GM19043 (cell line): ENCODE data around the gene LPP.

Source experiments
- ATAC-seq: cut with Tn5 transposase; IDR thresholded peaks from one replicate; pipeline ENCODE4 v1.9.1; 2021; ENCODE audit warnings: low read depth; ENCODE audit not compliant: unreplicated experiment

Gene LPP

GRCh38 chr3:188194332-188194731 is 40.4 kb downstream of the LPP start:
- ATAC-seq = no peak

- no peak for ATAC-seq
Measured at GRCh38 chr3:188196232-188196990, 42.5 kb downstream of the LPP start.

DNA sequence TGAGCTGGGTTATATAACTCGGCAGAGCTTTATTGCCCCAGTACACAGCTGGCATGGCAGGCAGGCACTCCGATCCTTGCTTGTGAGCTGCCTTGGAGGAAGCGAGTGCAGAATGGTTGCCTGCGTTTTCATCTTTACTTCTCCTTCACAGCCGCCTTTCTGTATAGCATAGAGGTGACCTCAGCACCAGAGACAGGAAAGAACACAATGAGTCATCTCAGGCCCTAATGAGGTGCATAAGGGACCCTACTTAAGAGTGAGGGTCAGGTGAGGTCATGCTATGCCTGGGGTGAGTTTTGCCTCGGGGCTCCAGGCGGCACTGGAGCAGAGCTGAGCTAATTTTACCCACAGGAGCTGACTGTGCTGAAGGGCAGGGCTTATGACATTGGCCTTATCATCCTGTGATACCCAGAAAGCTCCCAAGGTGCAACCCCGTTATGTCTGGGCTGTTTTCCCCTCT is 43.5 kb downstream of the LPP start:
- no peak for ATAC-seq

DNA sequence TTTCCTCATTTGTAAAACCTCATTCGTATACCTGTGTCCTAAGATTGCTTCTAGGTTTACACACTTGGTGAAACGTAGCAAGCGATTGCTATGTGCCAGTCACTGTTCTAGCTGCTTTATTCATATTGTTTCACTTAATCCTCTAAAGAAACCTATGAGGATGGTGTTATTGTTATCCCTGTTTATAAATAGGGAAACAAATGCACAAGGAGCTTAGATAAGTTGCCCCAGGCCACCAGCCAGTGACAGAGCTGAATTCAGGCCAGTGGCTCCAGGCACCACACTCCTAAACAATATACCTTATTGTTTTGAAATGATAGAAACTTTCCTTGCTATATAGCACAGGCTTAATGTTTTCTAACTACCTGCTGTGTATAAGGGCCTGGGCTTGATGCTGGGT is 44.0 kb downstream of the LPP start:
- no peak for ATAC-seq

DNA sequence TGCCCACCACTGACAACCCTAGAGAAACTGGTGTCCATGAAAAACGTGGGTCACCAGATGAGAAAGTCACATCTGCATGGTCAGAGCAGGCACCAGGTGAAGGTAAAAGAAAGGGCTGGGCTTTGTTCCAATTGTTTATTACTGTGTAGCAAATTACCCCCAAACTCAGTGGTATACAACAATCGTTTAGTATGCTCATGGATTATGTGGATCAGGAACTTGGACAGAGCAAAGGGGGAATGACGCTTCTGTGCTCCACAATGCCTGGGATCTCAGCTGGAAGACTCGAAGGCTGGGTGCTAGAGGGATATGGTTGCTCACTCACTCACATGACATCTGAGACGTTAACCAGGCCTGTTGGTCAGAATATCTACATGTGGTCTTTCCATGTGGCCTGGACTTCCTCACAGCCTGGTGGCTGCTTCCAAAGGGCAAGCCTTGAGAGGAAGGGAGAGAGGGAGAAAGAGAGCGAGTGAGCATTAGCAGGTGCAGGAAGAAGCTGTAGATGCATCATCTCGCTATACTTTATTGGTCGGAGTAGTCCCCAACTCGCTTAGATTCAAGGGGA is 44.9 kb downstream of the LPP start:
- no peak for ATAC-seq

DNA sequence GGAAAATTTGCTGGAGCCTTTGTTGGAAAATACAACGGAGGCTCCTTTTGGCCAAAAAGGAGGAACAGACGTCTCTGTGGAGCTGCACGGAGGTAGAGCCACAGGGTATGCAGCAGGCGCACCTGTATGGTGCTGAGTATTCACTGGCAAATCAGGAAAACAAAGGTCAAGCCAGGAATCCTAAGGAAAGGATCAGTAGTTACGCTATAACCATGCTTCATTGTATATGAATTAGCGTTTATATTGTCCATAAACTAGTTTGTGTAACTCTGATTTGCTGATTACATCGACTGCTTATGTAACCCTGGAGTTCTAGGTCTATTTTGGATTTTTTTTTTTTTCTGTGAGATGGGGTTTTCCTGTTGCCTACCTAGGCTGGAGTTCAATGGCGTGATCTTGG is 45.4 kb downstream of the LPP start:
- no peak for ATAC-seq

DNA sequence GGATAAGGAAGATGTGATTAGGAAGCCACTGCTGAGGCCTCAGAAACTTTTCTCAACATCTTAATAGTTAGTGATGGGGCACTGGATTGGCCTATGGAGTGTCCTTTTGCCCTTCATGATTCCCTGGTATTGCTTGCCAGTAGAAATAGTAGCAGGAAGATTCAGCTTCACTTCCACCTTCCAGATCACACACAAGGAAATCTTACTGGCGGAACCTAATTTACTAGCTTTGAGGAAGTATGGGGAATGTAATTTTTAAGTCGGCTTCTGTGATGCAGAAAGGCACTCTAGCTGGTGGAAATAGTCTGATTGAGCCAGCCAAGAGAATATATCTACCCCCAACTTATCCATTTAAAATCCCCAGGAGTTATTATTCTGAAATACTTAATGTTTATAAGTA is 46.5 kb downstream of the LPP start:
- ATAC-seq = no peak

- no peak for ATAC-seq
Measured at GRCh38 chr3:188202358-188203138, 48.6 kb downstream of the LPP start.

- no peak for ATAC-seq
Measured at GRCh38 chr3:188204526-188204925, 50.6 kb downstream of the LPP start.

- no peak for ATAC-seq
Measured at GRCh38 chr3:188205992-188206416, 52.0 kb downstream of the LPP start.

DNA sequence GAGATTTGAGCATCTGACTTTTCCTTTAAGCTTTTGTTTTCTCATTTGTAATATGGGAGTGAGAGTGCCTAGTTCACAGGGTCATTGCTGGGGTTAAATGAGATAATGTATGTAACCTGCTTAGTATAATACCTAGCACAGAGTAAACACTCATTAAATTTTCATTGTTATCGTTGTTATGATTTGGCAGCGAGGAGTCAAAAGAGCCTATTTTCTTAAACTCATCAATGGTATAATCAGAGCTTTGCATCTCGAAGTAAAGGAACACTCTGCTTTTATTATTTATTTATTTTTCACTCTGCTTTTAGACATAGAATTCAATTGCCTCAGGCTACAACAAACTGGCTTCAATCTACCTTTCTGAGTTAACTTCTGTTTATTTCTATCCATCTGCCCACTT is 52.8 kb downstream of the LPP start:
- ATAC-seq = no peak

DNA sequence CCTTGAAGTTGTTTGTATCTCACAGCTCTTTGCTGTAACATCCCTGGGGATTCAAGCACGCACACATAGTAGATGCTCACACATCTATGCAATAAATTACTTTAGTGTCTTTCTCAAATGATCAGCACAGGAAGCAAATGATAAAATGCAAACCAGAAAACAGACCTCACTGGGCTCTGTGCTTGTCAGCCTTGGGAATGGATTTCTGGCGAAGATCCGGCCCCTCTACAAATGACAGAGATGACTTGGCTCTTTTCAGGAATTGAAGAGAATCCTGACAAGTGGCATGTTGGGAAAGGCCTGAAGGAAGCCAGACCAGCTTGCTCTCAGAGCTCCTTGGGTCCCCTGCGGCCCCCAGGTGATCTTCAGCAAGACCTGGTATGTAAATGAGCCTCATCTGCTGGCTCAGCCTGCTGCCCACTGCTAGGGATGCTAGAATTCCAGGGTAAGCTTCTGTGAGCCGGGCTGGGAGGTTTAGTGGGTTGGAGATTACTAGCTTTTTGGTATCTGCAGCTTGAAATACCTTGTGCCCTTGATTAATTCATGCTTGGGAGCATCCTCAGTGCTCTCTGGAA is 54.1 kb downstream of the LPP start:
- ATAC-seq = no peak

DNA sequence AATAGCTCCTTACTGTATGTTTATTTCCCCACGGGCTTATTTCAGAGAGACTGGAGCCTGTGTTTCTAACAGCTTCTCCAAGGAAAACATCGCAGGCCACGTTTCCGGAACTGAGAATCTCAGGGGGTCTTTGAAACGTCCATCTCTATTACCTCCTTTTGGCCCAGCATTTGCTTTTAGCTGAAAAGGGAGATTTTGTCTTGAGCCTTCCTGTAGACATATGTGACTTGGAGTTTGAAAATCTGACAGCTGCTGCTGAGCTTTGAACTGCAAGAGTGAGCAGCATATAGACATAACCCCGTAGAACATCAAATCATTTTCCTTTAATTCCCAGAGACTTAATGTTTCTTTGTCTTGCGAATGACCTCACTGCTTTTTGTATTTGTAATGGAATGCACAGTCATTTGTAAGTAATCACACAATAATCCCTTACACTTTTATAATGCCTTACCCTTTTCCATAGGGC is 54.6 kb downstream of the LPP start:
- ATAC-seq = no peak

GRCh38 chr3:188209034-188209433 is 55.1 kb downstream of the LPP start:
- ATAC-seq = no peak

DNA sequence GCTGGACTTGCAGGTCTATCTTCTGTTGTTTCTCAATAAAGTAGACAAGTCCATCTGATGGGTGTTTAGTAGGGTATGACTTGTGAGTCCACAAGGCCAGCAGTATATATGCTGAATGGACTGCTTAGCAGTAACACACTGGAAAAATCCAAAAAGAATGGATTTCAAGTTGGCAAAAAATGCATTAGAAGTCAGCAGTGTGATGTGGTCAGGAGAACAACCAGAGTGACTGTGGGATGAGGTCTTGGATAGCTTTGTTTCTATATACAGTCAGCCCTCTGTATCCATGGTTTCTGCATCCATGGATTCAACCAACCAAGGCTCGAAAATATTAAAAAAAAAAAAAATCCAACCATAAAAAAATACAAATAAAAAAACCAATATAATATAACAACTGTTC is 55.8 kb downstream of the LPP start:
- ATAC-seq = no peak

DNA sequence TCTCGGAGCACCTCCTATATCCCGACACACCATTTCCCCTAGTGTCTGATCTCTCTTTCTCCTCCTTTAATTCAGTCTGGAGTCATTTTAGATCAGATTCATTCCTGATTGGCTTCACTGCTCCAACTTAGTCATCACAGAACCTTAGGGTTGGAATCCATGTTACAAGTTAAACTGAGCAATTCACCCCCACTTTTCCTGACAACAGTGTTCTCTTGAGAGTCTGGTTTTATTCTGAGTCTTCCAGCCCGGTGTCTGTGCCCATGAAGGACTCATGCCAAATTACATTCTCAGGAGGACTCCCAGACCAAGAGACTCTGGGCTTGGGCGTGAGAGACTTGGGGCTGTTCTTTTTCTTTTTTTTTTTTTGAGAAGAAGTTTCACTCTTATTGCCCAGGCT is 57.5 kb downstream of the LPP start:
- ATAC-seq = no peak

DNA sequence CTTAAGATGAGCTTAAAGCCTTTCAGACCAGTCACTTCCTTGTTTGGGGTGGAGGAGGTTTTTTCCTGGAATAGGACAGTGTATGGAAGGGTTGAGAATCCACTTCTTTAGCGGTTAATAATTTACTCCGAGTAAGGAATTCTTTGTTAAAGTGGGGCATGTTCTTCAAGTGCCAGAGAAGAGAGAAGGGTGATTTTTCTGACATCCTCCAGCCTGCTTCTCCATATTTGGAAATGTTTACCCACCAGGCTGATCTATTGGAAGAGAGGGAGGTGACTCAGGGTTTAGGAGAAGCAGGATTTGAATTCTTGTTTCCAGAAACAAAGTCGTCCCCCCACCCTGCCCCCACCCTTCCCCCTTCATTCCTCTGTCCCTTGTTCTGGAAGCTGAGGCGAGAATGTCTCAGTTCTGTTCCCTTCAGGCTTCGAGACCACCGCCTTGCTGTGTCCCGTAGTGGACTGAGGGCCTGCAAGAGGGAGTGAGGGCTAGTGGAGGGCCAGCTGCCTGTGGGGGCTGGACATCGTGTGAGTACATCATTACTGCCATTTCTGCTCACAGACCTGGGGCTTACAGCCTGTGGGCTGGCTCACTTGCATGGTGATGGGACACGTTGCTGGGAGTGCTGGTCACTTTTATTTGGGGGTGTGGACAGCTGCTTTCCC is 58.5 kb downstream of the LPP start:
- no peak for ATAC-seq

- ATAC-seq = no peak
Measured at GRCh38 chr3:188214442-188214841, 60.5 kb downstream of the LPP start.

DNA sequence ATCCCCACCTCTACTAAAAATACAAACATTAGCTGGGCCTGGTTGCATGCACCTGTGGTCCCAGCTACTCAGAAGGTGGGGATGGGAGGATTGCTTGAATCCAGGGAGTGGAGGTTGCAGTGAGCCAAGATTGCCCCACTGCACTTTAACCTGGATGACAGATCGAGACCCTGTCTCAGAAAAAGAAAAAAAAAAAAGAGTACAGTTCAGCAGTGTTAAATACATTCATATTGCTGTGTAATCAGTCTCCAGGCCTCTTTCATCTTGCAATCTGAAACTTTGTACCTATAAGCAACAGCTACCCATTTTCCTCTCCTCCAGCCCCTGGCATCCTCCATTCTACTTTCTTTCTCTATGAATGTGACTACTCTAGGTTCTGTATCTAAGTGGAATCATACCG is 61.2 kb downstream of the LPP start:
- ATAC-seq = no peak

GRCh38 chr3:188217011-188217463 is 63.1 kb downstream of the LPP start:
- no peak for ATAC-seq

- ATAC-seq = no peak
Measured at GRCh38 chr3:188217726-188218125, 63.8 kb downstream of the LPP start.
